Measurements from ENCODE around the gene ZNF784.

ZNF784 gene

GRCh38 chr19:55618426-55618825 lies 5.9 kb downstream of the ZNF784 start:
- DNase-seq, result no peak

GRCh38 chr19:55617426-55617825 lies 6.9 kb downstream of the ZNF784 start:
- DNase-seq, result no peak

- DNase-seq, result no peak
These were observed 7.9 kb downstream of the ZNF784 start for GRCh38 chr19:55616395-55616875.

- DNase-seq, result no peak
These were observed 8.6 kb downstream of the ZNF784 start for GRCh38 chr19:55615543-55616394.

- no peak for DNase-seq
These were observed 9.4 kb downstream of the ZNF784 start for GRCh38 chr19:55614711-55615542.

GRCh38 chr19:55613930-55614710 lies 10.2 kb downstream of the ZNF784 start:
- DNase-seq, result no peak

- no peak for DNase-seq
These were observed 11.0 kb downstream of the ZNF784 start for GRCh38 chr19:55613396-55613795.

GRCh38 chr19:55611983-55612645 lies 12.3 kb downstream of the ZNF784 start:
- DNase-seq, result no peak

- no peak for DNase-seq
These were observed 12.9 kb downstream of the ZNF784 start for GRCh38 chr19:55611300-55611982.

GRCh38 chr19:55609326-55609725 lies 15.0 kb downstream of the ZNF784 start:
- DNase-seq, result no peak

GRCh38 chr19:55606817-55607216 lies 17.5 kb downstream of the ZNF784 start:
- no peak for DNase-seq

- no peak for DNase-seq
These were observed 17.9 kb downstream of the ZNF784 start for GRCh38 chr19:55606471-55606787.

GRCh38 chr19:55605637-55606470 lies 18.5 kb downstream of the ZNF784 start, which contains the start of gene ZNF865:
TSS of gene ZNF865 (plus strand) at chr19:55605647. CDS start at chr19:55613619, 7,972 bp downstream.
- DNase-seq, result peak; percentile 68 to 75

- DNase-seq, result peak; percentile 98 to 99
These were observed 19.1 kb downstream of the ZNF784 start for GRCh38 chr19:55605207-55605636.

GRCh38 chr19:55603581-55604292 lies 20.6 kb downstream of the ZNF784 start:
- no peak for DNase-seq

GRCh38 chr19:55603115-55603514 lies 21.3 kb downstream of the ZNF784 start:
- DNase-seq, result no peak

- DNase-seq, result no peak
These were observed 22.0 kb downstream of the ZNF784 start for GRCh38 chr19:55602104-55603001.

- no peak for DNase-seq
These were observed 23.3 kb downstream of the ZNF784 start for GRCh38 chr19:55601084-55601483.

- DNase-seq, result no peak
These were observed 23.7 kb downstream of the ZNF784 start for GRCh38 chr19:55600662-55601028.

Measured in CD4-positive, alpha-beta T cell treated with Interferon alpha-2 for 1 hour (primary cell).